Neural cell (in vitro differentiated cells): Measurements from ENCODE around the gene TM2D3. TPM values are rescaled to one million over a fixed set of nuclear protein-coding genes. Genes with fewer than 3 reads are reported as not detected.

Source experiments
- H2AFZ ChIP-seq: fragments of 200-600, 300-800 bp; sonication (generic), shearing (Covaris generic); 2 replicates; pipeline ENCODE4 v1.6.0; 2014; ENCODE audit warnings: low read depth, mild to moderate bottlenecking, antibody characterized with exemption, low read length, moderate library complexity
- H3F3A ChIP-seq: fragments of 200-600 bp; shearing (Covaris generic); 2 replicates; pipeline ENCODE4 v1.6.1; 2016; ENCODE audit warnings: mild to moderate bottlenecking, moderate library complexity, mixed read lengths, antibody characterized with exemption, low read length; ENCODE audit not compliant: insufficient read depth, poor library complexity, severe bottlenecking
- H3K27ac ChIP-seq: fragments of 200-600, 300-800 bp; sonication (generic), shearing (Covaris generic); 2 replicates; pipeline ENCODE4 v1.5.1; 2014; ENCODE audit warnings: mild to moderate bottlenecking, low read length, moderate library complexity
- H3K27me3 ChIP-seq: fragments of 300-800, 200-600 bp; sonication (generic), shearing (Covaris generic); 2 replicates; pipeline ENCODE4 v1.6.0; 2014; ENCODE audit warnings: mild to moderate bottlenecking, low read depth, low read length, moderate library complexity; ENCODE audit not compliant: insufficient read depth
- H3K36me3 ChIP-seq: fragments of 300-800, 200-600 bp; sonication (generic), shearing (Covaris generic); 2 replicates; pipeline ENCODE4 v1.5.1; 2014; ENCODE audit warnings: mild to moderate bottlenecking, antibody characterized with exemption, low read length, moderate library complexity; ENCODE audit not compliant: insufficient read depth
- H3K4me2 ChIP-seq: fragments of 300-800, 200-600 bp; sonication (generic), shearing (Covaris generic); 2 replicates; pipeline ENCODE4 v1.6.0; 2014; ENCODE audit warnings: mild to moderate bottlenecking, low read length
- H3K4me3 ChIP-seq: fragments of 300-800, 200-600 bp; sonication (generic), shearing (Covaris generic); 2 replicates; pipeline ENCODE4 v1.5.1; 2014; ENCODE audit warnings: mild to moderate bottlenecking, low read length, moderate library complexity
- H3K79me2 ChIP-seq: fragments of 200-600 bp; shearing (Covaris generic); replicated peaks from 2 replicates; pipeline ENCODE4 v1.6.0; 2014; ENCODE audit warnings: mild to moderate bottlenecking, low read length, moderate library complexity; ENCODE audit not compliant: insufficient read depth
- H3K9ac ChIP-seq: fragments of 300-800, 200-600 bp; sonication (generic), shearing (Covaris generic); 2 replicates; pipeline ENCODE4 v1.6.1; 2016; ENCODE audit warnings: mild to moderate bottlenecking, low read length, mixed read lengths
- H3K9me2 ChIP-seq: fragments of 200-600 bp; shearing (Covaris generic); 2 replicates; pipeline ENCODE4 v1.6.1; 2016; ENCODE audit warnings: mild to moderate bottlenecking, low read length, mixed read lengths; ENCODE audit not compliant: insufficient read depth
- H3K9me3 ChIP-seq: fragments of 200-600, 300-800 bp; sonication (generic), shearing (Covaris generic); 2 replicates; pipeline ENCODE4 v1.6.1; 2016; ENCODE audit warnings: mild to moderate bottlenecking, mixed run types, low read length, moderate library complexity, mixed read lengths
- H4K20me1 ChIP-seq: fragments of 200-600 bp; shearing (Covaris generic); 2 replicates; pipeline ENCODE4 v1.6.1; 2016; ENCODE audit warnings: mild to moderate bottlenecking, mixed run types; ENCODE audit not compliant: insufficient read depth
- EP300 ChIP-seq: fragments of 450-650 bp; conservative IDR thresholded peaks from 2 replicates; pipeline ENCODE4 v1.6.1; 2014; ENCODE audit warnings: antibody characterized with exemption, mild to moderate bottlenecking, moderate library complexity; ENCODE audit not compliant: poor library complexity, severe bottlenecking
- EZH2 ChIP-seq: fragments of 200-600, 300-800 bp; shearing (Covaris generic), sonication (generic); IDR thresholded peaks from 2 replicates; pipeline ENCODE4 v1.6.1; 2014; ENCODE audit warnings: antibody characterized with exemption, low read length, borderline replicate concordance, mild to moderate bottlenecking; ENCODE audit not compliant: insufficient read depth, poor library complexity, severe bottlenecking
- MXI1 ChIP-seq: fragments of 450-650 bp; conservative IDR thresholded peaks from 2 replicates; pipeline ENCODE4 v1.6.1; 2014; ENCODE audit warnings: antibody characterized with exemption, mild to moderate bottlenecking; ENCODE audit not compliant: poor library complexity, severe bottlenecking
- POLR2AphosphoS5 ChIP-seq: IDR thresholded peaks from 2 replicates; pipeline ENCODE4 v1.6.1; 2012
- RAD21 ChIP-seq: fragments of 450-650 bp; conservative IDR thresholded peaks from 2 replicates; pipeline ENCODE4 v1.6.1; 2014; ENCODE audit warnings: antibody characterized with exemption, mild to moderate bottlenecking, moderate library complexity
- SMC3 ChIP-seq: fragments of 450-650 bp; conservative IDR thresholded peaks from 2 replicates; pipeline ENCODE4 v1.6.1; 2014; ENCODE audit warnings: antibody characterized with exemption, mild to moderate bottlenecking, moderate library complexity; ENCODE audit not compliant: poor library complexity
- TAF1 ChIP-seq: IDR thresholded peaks from 2 replicates; pipeline ENCODE4 v1.6.1; 2012; ENCODE audit warnings: low read depth
- polyA plus RNA-seq: library from polyadenylated mRNA; depleted of rRNA; stranded (reverse); fragments of >200 nt; gene quantifications from 2 replicates; pipeline ENCODE4 v1.2.3, GENCODE V29; 2014
- TF ChIP-seq, protein P1 (sequence below): fragments of 450-650 bp; IDR thresholded peaks from 2 replicates; pipeline ENCODE4 v1.5.1; 2014; ENCODE audit warnings: antibody characterized with exemption, mild to moderate bottlenecking, moderate library complexity; ENCODE audit not compliant: poor library complexity, severe bottlenecking
- TF ChIP-seq, protein P2 (sequence below): IDR thresholded peaks from 2 replicates; pipeline ENCODE4 v1.6.1; 2012; ENCODE audit warnings: borderline replicate concordance

The TM2D3 gene
- polyA plus RNA-seq, 1 donor from 2014 or later = 343 TPM

DNA sequence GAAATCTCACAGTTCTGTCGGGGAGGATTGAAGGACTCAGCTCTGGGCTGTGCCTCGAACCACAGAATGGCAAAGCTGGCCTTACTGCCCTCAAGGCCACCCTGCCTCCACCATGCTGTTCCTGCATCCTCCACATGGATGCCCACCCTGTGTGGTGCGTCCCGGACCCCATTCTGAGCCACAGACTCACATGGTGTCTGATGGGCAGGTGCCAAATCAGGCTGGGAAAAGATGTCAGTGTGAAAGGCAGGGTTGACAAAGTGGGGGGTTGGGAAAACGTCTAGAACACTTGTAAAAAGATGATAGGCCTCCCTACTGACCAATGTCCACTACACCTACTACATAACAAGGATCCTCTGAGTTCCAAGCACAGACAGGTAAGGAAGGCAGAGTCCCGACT lies 49.4 kb downstream of the TM2D3 start:
- Histone ChIP-seq H3F3A (no peaks in the 10 kb centered on the region), H3K4me3 (no peak overlapping the region), H3K79me2 (no peaks in the 10 kb centered on the region), H3K9ac (no peak overlapping the region), H3K27ac (no peak overlapping the region), H4K20me1 (no peaks in the 10 kb centered on the region), H3K9me2 (no peaks in the 10 kb centered on the region), H3K9me3 (no peaks in the 10 kb centered on the region), H3K36me3 (no peaks in the 10 kb centered on the region), H3K27me3 (no peaks in the 10 kb centered on the region), H2AFZ (no peak overlapping the region), H3K4me2 (no peak overlapping the region)
- TF ChIP-seq SMC3 = no peak
- no peak for TF ChIP-seq MXI1
- TF ChIP-seq EZH2 = no peak
- TF ChIP-seq, protein P1, sequence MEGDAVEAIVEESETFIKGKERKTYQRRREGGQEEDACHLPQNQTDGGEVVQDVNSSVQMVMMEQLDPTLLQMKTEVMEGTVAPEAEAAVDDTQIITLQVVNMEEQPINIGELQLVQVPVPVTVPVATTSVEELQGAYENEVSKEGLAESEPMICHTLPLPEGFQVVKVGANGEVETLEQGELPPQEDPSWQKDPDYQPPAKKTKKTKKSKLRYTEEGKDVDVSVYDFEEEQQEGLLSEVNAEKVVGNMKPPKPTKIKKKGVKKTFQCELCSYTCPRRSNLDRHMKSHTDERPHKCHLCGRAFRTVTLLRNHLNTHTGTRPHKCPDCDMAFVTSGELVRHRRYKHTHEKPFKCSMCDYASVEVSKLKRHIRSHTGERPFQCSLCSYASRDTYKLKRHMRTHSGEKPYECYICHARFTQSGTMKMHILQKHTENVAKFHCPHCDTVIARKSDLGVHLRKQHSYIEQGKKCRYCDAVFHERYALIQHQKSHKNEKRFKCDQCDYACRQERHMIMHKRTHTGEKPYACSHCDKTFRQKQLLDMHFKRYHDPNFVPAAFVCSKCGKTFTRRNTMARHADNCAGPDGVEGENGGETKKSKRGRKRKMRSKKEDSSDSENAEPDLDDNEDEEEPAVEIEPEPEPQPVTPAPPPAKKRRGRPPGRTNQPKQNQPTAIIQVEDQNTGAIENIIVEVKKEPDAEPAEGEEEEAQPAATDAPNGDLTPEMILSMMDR = no peak
- no peak for TF ChIP-seq POLR2AphosphoS5
- no peak for TF ChIP-seq RAD21
- TF ChIP-seq TAF1 = no peak
- TF ChIP-seq, protein P2, sequence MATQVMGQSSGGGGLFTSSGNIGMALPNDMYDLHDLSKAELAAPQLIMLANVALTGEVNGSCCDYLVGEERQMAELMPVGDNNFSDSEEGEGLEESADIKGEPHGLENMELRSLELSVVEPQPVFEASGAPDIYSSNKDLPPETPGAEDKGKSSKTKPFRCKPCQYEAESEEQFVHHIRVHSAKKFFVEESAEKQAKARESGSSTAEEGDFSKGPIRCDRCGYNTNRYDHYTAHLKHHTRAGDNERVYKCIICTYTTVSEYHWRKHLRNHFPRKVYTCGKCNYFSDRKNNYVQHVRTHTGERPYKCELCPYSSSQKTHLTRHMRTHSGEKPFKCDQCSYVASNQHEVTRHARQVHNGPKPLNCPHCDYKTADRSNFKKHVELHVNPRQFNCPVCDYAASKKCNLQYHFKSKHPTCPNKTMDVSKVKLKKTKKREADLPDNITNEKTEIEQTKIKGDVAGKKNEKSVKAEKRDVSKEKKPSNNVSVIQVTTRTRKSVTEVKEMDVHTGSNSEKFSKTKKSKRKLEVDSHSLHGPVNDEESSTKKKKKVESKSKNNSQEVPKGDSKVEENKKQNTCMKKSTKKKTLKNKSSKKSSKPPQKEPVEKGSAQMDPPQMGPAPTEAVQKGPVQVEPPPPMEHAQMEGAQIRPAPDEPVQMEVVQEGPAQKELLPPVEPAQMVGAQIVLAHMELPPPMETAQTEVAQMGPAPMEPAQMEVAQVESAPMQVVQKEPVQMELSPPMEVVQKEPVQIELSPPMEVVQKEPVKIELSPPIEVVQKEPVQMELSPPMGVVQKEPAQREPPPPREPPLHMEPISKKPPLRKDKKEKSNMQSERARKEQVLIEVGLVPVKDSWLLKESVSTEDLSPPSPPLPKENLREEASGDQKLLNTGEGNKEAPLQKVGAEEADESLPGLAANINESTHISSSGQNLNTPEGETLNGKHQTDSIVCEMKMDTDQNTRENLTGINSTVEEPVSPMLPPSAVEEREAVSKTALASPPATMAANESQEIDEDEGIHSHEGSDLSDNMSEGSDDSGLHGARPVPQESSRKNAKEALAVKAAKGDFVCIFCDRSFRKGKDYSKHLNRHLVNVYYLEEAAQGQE = no peak
- TF ChIP-seq EP300 = no peak

- Histone ChIP-seq H3K79me2 (no peaks in the 10 kb centered on the region), H3K4me2 (no peak overlapping the region), H3K9me3 (no peaks in the 10 kb centered on the region), H3K36me3 (no peaks in the 10 kb centered on the region), H3K9me2 (no peaks in the 10 kb centered on the region), H3K9ac (no peak overlapping the region), H3F3A (no peaks in the 10 kb centered on the region), H4K20me1 (no peaks in the 10 kb centered on the region), H3K27me3 (no peaks in the 10 kb centered on the region), H3K27ac (no peak overlapping the region), H2AFZ (no peak overlapping the region), H3K4me3 (no peak overlapping the region)
- TF ChIP-seq TAF1 (no peak), POLR2AphosphoS5 (no peak), EP300 (no peak), EZH2 (no peak), RAD21 (no peak), SMC3 (no peak), MXI1 (no peak)
- TF ChIP-seq, protein P1 = no peak
- TF ChIP-seq, protein P2 = no peak
These were observed 52.1 kb downstream of the TM2D3 start for GRCh38 chr15:101600035-101600434.
